NOMO-1 (cell line): ENCODE results near the gene ANKMY1.

Experiments used
- DNase-seq, 2 experiments: peaks; one replicate each; lab custom pipeline; 2025; ENCODE audit not compliant: unreplicated experiment in 2 of 2; lab: John Stamatoyannopoulos, UW

ANKMY1 gene

GRCh38 chr2:240463274-240463865 lies 94.4 kb downstream of the ANKMY1 start:
- DNase-seq, result no peak

- DNase-seq, result no peak
Observed at GRCh38 chr2:240462707-240463273, 95.0 kb downstream of the ANKMY1 start.

DNA sequence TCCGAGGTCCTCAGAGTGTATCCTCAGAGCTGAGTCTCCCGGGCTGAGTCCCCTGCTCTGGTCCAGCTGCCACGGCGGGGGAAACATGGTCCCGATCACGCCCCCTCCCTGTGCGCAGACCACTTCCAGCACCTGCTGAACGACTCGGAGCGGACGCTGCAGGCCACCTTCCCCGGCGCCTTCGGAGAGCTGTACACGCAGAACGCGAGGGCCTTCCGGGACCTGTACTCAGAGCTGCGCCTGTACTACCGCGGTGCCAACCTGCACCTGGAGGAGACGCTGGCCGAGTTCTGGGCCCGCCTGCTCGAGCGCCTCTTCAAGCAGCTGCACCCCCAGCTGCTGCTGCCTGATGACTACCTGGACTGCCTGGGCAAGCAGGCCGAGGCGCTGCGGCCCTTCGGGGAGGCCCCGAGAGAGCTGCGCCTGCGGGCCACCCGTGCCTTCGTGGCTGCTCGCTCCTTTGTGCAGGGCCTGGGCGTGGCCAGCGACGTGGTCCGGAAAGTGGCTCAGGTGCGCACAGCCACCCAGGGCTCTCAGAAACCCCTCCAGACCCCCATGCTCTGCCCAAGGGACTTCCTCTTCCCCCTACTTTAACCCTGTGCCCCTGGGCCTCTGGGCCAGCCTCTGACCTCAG lies 95.6 kb downstream of the ANKMY1 start:
- no peak for DNase-seq

- DNase-seq, result no peak
Observed at GRCh38 chr2:240461471-240462072, 96.2 kb downstream of the ANKMY1 start.

DNA sequence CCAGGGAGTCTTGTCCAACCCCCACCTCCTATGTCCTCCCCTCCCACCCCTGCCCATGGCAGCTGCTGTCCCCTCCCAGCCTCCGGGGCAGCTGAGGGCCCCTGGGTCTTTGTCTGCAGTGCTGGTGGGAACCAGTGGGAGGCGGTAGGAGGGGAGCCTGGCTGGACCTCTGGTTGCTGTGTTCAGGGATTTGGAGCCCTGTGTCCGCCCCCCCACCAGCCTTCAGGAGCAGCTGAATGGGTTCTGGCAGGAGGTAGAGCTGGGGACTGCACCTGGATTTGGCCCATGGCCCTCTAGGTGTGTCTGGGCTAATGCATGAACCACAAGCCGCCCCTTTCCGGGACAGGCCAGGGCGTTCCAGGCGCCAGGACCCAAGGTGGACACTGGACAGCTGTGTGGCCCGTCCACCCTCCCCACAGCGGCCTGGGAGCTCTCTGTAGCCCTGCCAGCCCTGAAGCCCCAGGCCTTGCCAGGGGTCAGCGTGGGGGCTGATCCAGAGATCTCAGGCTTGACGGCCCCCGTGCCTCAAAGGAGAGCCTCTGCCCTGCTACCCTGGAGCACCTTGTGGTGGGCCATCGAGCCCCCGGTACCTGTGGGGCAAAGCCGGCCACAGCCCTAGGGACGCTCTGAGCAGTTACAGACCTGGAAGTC lies 96.9 kb downstream of the ANKMY1 start:
- DNase-seq, result no peak

GRCh38 chr2:240460253-240460711 lies 97.5 kb downstream of the ANKMY1 start:
- no peak for DNase-seq

GRCh38 chr2:240459401-240460252 lies 98.2 kb downstream of the ANKMY1 start:
- no peak for DNase-seq

GRCh38 chr2:240458900-240459391 lies 98.8 kb downstream of the ANKMY1 start:
- DNase-seq, result no peak

GRCh38 chr2:240458044-240458899 lies 99.5 kb downstream of the ANKMY1 start:
- DNase-seq, result no peak

DNA sequence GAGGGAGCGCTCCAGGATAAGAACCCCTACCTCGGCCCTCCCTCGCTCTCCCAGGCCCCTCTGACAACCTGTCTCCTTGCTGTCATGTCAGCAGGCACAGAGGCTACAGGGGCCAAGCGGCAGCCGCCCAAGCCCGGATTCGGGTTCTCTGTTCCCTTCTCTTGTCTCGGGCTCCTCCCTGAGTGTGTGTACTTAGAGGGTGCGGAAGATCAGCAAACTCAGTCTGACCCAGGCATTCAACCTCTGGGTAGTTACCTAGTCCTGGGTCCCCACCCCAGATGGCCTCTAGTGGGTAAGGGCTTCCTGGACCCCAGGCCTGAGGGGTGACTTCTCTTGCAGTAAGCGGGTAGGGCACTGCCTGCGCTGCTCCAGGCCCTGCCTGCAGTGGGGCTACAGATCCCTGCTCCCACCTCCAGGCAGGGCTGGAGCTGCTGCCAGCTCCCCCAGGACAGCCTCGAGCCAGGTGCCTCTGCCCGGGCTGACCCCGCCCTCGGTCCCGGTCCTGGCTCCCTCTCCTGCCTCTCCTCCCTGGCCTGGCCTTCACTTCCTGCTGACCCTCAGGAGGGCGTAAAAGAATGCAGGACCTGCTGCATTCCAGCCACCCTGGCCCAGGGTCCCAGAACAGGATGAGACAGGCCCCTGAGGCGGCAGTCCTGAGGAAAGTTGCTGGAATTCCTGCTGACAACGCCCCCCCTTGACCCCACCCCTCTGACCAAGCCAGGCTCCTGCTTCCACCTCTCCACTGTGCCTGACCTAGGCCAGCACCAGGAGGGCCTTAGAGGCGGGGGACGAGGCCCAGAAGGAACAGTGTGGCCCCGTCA lies 100.4 kb downstream of the ANKMY1 start:
- DNase-seq, result no peak

- DNase-seq, result no peak
Observed at GRCh38 chr2:240456447-240457222, 101.2 kb downstream of the ANKMY1 start.

DNA sequence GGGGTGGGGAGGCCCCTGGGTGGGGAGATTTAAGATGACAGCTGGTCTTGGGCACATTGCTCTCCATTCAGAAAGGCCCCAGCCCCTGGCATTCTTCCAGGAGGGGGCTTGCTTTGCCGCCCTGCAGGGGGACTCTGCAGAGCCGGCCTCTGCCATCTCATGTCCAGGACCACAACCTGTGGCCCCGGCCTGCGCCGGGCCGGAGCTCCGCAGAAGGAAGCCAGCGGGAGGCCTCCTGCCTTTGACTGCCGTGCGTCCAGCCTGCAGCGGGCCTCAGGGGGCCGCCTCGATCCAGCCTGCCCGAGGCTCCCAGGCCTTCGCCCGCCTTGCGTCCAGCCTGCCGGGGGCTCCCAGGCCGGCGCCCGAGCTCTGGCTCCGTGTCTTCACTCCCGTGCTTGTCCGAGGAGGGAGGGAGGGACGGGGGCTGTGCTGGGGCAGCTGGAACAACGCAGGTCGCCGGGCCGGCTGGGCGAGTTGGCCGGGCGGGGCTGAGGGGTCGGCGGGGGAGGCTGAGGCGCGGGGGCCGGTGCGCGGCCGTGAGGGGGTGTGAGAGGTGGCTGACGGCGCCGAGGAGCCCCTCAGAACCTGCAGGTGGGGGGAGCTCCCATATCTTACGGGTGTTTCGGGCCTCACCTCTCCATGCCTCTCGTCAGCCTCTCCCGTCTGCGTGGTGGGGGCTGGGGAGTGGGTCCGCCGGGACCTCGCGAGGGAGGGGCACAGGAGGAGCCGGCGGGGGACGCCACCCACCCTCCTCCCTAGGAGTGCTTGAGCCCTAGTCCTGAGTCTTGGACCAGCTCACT lies 101.9 kb downstream of the ANKMY1 start:
- DNase-seq, result no peak

DNA sequence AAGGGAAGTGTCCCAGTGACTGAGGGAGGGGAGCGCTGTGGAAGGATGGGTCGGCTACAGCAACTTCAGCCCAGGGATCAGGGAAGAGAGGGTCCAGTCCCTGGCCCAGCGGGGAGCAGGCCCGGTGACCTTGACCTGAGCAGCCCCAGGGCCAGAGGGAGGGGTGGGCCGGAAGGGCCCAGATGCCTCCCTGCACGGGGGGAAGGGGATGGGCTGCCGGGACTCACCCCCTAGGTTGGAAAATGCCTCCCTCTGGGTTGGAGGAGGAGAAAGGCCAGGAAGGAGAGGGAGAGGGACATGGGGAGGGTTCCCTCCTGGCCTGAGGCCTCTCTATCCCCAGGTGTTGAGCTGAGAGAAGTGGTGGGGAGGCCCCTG lies 102.5 kb downstream of the ANKMY1 start:
- no peak for DNase-seq

DNA sequence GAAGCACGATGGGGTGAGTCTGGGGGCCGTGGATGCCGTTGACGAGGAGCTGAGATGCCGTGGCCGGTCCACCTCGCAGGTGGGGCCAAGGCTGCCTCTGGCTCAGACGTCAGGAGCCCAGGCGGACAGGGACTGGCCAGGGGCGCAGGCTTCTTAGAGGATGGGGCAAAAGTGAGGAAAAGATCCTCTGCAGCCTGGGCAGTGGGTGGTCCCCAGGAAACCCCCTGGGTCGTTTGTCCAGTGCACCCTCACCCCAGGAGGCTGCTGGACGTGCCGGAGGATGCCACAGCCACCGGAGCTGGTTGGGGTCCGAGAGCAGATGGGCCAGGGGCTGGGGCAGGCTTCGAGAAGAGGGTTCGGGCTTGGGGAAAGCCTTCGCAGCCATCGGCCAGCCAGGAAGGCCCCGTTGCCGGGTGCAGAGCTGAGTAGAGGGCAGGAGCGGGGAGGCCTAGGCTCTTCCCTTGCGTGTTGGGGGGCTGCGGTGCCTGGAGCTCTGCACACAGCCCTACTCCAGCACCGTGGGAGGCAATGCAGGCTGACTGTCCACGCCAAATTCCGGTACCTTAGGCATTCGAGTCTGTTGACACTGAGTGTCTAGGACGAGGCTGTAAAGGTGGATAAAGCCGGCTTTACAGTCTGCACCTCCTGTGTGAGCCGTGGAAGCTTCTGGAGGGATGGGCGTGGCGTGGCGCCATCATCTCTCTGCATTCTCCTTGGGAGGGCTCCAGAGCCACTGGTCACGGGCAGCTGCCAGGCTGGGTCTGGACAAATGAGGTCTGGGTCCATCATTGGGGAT lies 103.5 kb downstream of the ANKMY1 start:
- no peak for DNase-seq

- no peak for DNase-seq
Observed at GRCh38 chr2:240453461-240454105, 104.2 kb downstream of the ANKMY1 start.
